Measurements from ENCODE around the gene NUDT22.
A peak's percentile ranks its signal among the peaks of the same experiment; 100 is the strongest.
"Not testable (repeated sequence)": the region's sequence is repeated elsewhere in the genome, so short reads cannot be mapped to it uniquely, and the experiment has no call there.

NUDT22 gene

DNA sequence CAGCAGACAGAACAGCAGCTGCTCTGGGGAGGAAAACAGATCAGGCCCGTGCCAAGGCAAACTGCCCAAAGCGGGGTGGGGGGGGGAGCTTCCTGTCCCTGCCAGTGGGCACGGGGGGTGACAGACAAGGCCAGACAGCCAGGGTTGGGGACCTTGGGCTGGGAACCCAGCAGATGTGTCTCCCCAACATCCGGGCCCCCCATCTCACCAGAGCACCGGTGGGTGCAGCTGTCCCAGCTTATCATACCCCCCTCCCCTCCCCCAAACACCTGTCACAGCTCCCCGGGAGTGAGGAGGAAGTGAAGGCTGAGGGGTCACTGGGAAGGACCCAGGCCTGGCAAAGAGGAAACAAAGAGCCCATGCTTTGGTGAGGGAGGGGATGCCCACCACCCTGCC, 19.3 kb downstream of the NUDT22 start:
- no peak for DNase-seq

DNA sequence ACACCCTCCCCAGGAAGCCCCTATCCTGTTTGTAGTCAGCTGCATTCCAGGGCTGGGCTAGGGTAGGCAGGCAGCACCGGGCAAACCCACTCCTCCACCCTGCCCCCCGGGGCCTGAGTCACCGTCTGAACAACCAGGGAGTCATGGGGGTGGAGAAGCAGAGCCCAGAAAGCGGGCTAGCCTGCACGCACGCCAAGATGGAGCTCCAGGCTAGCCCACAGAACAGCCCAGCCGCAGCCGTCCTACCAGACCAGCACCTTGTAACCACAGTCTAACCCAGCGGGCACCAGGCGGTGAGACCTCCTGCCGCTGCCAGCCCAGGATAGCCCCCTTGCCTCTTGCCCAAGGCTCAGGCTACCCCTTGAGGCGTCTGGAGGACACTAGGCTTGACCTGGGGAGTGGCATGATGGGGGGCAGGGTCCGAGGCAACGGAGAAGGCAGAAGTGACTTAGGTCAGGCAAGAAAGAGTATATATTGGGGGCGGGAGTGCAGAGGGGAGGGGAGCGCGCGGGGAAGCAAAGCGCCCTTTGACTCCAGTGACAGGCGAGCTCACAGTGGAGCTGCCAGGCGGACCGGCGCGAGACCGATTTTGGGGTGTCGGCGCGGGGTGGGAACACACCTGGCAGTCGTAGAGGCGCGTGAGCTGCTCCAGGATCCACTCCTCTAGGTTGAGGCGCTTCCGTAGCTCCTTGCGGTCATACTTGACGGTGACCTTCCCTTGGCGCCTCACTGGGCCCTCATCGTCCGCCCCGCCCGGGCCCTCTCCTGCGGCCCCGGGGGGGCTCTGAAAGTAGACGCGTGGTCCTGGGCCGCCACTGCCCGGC, 19.9 kb downstream of the NUDT22 start:
- DNase-seq, result peak; percentile 85 to 88

DNA sequence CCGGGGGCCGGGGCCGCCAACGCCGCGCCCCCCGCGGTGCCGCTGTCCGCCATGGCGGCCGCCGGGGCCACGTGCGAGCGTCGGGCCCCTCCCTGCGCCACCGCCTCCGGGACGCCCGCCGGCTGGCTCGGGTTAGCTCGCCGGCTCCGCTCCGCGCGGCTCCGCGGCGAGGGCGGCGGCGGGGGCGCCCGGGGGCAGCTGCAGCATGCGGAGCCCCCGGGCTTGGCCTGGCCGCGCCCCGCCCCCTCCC, 20.5 kb downstream of the NUDT22 start:
- not testable (repeated sequence) for DNase-seq

DNA sequence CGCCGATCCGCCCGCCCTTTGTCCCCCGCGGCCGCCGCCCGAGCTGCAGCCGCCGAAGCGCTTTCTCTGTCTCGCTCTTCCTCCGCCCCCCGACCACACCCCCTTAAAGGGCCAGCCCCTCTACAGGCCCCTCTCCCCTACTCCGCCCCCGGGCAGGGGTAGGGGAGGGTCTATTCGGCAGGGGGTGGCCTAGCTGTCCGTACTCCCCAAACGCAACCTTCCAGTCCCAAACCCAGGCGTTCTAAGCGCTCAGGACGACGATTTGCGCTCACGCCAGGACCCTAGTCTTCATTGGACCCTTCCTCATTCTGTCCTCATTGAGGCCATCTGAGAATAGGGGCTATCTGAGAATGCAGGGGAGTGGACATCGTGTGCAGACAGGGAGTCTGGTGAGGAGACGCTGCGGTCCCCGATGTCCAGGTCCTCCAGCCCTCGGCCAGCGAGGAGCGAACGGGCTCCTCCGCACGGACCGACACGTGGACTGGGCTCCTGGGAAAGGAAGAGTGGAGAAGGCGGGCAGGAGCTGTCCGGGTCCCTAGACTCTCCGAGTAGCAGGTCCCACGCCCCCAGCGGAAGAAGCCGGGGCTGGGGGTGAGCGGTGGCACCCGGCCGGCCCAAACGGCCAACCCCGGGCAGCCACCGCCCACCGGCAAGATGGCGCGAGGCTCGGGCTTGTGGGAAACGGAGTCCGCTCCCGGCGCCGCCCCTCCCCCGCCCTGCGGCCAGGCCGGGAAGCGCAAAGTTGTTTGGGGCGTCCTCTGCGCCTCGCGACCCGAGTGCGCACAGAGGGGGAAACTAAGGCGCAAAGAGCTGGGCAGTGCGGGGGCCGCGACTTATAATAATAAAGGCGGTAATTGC, 21.0 kb downstream of the NUDT22 start, which contains the start of gene PPP1R14B:
PPP1R14B (minus strand) TSS at position 73 of the 858 bp plus-strand sequence. CDS start 270 bp downstream, outside the sequence.
- peak; percentile 87 to 89 for DNase-seq

DNA sequence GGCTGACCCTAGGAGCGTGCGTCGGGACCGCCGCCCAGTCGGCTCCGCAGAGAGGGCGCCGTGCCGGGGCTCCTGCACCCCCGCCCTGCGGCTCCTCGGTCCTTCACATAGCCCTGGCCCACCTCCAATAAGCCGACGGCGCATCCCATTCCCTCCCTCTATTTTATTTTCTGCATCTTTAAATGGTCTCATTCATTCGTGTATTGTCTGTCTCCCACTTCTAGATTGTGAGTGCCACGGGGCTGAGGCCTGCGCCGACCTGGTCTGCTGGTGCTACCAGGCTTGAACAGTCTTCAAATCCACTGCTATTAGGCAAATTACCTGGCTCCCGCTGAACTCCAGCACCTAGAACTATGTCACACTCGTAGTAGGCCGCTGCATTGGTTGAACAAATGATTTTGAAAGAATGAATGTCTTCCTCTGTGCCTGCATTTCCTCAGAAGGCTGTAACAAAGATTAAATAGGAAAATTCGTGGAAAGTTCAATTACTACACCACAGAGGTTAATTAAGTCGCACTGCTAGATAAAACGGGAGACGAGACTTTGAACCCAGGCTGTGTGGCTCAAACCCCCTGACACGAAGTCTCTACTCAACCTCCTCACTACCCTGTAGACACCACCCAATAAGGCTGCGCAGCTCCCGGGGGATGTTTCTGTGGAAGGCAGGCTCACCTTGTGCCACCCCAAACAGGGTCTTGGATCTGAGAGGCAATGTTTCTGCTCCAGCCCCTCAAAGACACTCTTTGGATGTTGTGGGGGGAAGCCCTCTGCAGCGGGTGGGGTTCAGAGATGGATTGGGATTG, 21.9 kb downstream of the NUDT22 start:
- DNase-seq, result no peak

DNA sequence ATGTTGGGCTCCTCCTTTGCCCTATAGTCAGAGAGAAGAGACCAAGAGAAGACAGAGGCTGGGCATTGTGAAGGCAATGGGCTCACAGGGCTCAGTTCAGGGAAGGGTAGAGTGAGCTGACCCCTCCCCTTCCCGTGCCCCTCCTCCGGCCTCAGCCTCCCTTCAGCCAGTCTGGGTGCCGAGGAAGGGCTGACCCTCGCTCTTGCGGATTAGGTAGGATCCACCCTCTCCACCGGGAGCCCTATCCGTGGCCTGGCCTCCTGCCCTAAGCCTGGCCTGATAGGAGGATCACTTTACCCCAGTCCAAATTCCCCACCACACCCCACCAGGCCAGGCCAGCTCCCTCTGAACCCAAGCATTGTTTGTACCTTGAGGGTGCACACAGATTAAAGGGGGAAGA, 22.5 kb downstream of the NUDT22 start:
- no peak for DNase-seq

DNA sequence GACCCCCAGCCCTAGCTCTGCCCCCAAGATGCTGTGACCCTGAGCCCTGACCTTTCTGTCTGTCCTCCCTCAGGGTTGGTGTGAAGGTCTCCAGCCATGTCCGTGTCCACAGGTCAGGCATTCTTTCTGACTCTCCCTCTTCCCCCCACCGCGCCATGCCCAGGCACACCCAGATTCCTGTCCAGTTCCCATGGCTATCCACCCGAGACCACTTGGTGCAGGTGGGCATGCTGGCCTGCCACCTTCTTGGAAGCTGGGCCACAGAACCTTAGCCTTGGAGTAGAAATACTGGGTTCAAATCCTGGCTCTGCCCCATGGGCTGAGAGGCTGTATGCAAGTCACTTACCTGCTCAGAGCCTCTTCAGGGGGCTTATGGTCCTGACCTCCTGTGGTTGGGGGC, 23.0 kb downstream of the NUDT22 start:
- no peak for DNase-seq

DNA sequence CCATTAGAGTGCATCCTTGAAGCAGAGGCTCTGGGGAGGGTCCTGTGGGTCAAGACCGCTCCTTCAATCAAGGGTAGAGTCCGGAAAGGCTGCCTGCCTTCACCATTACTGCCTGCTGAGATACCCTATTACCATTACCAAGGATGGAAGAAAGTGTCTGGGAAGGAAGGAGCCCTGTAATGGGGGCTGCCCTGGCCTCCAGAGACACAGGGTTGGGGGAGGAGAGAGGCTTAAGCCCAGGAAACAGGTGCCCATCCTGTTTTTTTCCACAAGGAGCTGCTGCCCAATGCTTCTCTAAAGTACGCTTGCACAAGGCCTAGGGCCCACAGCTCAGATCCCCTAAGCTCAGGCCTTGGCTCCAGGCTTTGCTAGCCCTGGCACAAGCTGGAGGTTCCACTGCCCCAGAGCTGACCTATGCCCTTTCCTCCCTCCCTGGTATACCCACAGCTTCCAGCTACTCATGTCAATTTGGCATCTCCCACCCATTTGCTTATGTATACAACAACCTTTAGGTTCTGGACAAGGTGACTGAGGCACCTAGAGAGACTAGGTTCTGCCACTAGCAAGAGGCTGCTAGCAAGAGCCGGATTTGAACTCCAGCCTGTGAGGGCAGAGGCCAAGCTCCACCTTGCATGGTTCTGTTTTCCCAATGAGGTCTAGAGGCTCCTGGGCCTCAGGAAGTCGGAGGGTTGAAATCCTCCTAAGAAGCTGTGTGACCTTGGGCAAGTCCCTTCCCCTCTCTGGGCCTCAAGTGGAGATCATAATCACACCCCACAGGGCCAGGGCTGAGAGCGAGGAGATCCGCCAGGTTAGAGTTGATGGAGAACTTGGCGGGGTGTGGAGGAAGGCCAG, 23.7 kb downstream of the NUDT22 start:
- DNase-seq, result peak in 1 of 2 experiments; percentile 31

DNA sequence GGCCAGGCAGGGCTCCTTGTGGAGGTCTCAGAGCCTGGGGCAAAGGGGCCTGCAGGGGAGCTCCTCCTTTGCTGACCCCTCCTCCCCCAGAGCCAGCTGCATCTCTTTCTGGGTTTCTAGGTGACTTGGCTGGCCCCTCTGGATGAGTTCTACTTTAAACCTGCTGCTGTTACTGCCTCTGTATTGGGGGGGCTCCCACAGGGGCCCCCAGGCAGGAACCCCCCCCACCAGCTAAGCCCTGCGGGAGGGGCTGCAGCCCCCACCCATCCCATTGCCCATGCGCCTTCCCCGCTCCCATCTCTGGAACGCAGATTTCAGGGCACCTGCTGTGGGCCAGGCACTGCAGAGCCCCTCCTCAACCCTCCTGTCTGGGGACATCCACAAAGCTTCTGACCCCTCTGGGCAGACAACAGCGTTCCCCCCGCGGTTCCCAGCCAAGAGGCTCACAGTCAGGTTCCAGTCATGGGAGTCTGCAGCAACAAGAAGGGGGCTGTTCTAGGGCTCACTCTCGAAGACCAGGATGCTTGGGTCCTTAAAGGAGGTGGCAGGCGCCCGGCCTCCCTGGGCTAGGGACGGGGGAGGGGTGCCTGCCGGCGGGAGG, 24.4 kb downstream of the NUDT22 start:
- no peak for DNase-seq

DNA sequence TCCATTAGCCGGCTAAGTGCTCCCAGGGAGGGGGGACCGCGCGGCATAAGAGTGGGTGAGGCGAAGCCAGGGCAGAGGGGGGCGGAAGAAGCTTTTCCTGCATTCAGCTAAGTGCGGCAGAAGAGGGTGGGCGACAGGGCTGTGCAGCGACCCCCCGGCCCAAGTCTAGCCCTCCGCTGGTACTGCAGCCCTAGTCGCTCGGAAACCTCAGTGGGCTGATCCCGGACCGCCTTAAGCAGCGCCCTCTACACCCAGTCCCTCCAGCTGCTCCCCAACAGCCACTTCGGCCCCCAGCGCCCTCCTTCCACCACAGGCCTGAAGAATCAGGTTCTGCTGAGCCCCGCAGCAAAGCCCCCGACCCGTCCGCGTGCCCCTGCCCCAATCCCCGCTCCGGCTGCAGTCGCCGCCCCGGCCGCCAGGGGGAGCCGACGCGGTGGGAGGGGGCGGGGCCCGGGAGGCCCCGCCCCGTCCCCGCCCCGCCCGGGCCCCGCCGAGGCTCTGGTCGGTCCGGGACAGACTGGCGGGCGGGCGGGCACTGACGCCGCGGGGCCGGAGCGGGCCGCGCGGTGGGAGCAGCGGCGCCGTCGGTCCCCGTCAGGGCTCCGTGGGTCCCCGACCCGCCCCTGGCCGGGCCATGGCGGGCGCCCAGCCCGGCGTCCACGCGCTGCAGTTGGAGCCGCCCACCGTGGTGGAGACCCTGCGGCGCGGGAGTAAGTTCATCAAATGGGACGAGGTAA, 25.1 kb downstream of the NUDT22 start, which contains the start of gene PLCB3:
PLCB3 (plus strand) TSS at position 515 of the 737 bp plus-strand sequence; CDS start at position 635, 120 bp downstream.
- peak; percentile 81 to 87 for DNase-seq

DNA sequence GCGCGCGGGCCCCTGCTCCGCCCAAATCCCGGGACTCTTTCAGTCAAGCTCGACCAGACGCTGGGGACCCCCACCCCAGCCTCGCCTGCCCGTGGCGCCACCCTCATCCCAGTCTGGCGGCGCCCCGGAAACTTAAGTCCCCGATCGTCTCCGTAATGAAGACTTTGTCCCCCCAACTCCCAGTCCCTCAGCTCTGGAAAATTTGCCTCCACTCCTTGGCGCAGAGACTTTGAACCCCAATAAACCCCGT, 25.6 kb downstream of the NUDT22 start:
- no peak for DNase-seq

DNA sequence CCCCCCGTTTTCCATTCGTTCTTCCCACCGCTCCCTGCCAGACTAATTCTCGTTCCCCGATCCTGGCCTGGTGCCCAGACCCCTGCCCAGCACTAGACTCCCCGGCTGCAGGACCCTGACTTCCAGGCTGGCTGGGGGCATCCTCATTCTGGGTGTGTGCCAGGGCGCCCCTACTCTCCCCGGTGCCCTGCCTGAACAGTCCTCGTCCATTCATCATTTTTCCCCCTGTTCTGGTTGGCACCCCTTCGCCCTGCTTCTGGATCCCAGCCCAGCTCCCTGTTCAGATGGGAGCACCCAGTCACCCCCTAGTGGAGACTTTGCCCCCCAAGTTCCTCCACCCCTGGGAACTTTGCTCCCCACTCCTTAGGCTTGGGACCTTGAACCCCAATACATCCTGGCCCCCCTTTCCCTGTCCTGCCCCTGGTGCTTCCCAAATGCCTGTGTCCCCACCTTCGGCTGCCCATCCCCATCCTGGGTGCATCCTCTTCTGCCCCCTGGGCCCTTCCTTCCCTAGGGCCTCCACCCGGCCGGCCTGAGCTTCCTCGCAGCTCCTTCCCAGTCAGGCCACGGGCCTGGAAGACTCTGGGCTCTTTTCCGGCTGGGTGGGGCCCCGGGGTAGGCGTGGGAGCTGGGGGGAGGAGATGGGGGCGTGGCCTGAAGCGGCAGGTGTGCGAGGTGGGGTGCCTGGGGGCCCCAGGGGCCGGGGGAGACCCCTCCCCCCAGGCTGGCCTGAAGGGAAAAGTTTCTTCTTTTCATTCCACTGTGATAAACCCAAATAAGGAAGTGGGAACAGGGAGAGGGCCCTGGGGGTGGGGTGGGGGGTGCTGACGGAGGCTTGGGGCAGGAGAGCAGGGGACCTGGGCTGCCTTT, 26.2 kb downstream of the NUDT22 start:
- peak in 1 of 2 experiments; percentile 52 for DNase-seq

DNA sequence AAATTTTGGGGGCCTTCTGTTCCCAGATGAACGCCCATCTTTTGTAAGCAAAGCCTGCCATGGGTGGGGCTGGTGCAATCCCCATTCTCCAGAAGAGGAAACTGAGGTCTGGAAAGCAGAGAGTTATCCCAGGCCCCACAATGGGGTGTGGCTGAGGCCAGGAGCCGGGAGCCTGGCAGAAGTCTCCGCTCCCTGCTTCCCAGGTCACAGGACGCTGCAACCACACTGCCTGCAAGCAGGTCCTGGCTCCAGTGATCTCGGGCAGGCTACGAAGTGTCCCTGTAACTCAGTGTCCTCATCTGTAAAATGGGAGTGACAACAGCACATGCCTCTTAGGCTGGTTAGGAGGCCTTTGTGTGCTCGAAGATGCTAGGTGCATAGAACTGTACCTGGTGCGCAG, 27.0 kb downstream of the NUDT22 start:
- no peak for DNase-seq

DNA sequence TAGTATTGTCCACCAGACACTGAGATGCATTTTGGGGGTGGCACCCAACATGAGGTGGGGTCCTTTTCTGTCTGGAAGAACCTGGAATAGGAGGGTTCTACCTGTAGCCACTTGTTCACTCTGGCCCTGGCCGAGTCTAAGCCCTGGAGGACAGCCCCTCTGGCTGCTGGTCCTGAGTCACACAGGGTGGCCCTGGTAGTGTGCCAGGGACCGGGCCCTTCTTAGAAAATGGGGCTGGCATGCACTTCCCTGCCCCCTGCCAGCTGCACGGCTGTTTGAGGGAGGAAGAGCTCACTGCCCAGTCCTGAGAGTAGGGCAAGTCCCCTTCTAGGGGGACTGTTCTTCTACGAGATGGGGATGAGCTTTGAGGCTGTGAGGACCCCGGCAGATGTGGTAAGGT, 27.4 kb downstream of the NUDT22 start:
- no peak for DNase-seq

DNA sequence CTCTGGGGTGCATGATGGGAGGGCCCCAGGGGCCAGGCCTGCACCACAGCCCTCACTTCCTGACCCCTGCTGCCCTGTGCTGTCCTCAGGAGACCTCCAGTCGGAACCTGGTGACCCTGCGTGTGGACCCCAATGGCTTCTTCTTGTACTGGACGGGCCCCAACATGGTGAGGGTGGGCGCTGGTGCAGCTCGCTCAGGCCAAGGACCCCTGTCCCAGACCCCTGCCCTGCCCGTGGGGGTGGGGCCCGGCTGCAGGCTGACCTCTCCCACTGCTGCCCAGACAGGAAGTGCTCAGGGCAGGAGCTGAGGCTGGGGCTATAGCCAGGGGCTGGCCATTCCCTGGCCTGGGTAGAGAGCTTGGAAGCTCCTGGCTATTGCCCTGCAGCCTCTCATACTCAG, 28.3 kb downstream of the NUDT22 start:
- no peak for DNase-seq

DNA sequence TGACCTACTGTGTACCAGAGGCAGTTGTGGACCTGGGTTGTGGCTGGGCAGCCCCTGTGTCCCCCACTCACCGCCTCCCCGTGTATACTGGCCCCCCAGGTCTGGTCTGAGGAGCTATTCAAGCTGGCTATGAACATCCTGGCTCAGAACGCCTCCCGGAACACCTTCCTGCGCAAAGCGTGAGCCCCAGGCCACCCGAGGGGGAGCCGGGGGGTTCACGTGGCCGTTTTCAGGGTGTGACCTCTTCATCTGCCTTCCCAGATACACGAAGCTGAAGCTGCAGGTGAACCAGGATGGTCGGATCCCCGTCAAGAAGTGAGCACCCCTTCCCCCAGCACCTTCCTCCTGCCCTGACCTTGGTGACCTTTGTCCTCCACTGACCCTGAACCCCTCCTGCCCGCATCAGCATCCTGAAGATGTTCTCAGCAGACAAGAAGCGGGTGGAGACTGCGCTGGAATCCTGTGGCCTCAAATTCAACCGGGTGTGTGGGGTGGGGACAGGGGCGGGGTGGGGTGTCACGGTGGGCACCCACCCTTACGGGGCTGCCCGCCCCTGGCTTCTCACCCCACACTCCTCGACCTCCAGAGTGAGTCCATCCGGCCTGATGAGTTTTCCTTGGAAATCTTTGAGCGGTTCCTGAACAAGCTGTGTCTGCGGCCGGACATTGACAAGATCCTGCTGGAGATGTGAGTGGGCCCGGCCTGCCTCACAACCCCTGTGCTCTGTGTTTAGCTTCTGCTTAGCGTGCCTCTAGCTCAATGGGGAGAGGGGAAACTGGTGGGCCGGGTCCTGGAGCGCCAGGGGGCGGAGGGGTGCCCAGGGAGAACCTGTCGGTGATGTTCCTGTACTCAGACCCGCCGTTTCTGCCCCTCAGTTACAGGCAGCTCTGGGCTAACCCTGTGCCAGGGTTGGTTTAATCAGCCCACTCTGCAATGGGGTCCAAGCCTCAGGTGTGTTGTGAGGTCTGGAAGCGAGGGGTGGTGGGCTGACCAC, 29.4 kb downstream of the NUDT22 start:
- no peak for DNase-seq

DNA sequence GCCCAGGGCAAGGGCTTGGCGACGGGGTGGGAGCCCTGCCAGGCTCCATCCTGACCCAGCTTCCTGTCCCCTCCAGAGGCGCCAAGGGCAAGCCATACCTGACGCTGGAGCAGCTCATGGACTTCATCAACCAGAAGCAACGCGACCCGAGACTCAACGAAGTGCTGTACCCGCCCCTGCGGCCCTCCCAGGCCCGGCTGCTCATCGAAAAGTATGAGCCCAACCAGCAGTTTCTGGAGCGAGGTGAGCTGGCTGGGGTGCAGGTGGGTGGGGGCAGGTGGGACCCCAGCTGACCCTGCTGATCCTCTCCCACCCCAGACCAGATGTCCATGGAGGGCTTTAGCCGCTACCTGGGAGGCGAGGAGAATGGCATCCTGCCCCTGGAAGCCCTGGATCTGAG, 30.2 kb downstream of the NUDT22 start:
- no peak for DNase-seq

DNA sequence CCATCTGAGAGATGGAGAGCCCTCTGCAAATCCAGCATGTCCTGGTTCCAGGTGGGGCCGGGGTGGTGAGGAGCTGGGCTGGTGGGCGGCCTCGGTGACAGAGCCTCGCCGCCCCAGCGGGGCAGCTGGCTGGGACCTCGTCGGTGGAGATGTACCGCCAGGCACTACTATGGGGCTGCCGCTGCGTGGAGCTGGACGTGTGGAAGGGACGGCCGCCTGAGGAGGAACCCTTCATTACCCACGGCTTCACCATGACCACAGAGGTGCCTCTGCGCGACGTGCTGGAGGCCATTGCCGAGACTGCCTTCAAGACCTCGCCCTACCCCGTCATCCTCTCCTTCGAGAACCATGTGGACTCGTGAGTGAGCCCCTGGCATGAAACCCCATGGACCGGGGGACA, 32.3 kb downstream of the NUDT22 start:
- DNase-seq, result no peak

DNA sequence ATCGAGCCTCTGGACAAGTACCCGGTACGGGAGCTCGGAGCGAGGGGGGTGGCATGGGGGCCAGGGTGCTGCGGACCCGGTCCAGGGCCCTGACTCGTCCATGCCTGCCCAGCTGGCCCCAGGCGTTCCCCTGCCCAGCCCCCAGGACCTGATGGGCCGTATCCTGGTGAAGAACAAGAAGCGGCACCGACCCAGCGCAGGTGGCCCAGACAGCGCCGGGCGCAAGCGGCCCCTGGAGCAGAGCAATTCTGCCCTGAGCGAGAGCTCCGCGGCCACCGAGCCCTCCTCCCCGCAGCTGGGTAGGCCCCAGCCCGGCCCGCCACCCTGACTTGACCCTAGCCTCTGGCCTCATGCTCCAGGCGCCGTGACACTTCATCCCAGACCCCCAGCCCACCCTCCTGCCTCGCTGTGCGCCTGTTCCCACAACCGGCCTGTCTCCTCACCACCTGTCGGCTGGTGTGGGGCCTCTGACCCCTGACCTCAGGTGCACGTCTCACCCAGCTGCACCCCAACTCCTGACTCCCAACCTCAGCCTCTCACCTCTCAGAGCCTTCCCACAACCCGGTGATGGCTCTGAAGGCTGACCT, 33.0 kb downstream of the NUDT22 start:
- DNase-seq, result no peak
